Measurements from ENCODE around the gene DMWD.

DMWD gene, protein sequence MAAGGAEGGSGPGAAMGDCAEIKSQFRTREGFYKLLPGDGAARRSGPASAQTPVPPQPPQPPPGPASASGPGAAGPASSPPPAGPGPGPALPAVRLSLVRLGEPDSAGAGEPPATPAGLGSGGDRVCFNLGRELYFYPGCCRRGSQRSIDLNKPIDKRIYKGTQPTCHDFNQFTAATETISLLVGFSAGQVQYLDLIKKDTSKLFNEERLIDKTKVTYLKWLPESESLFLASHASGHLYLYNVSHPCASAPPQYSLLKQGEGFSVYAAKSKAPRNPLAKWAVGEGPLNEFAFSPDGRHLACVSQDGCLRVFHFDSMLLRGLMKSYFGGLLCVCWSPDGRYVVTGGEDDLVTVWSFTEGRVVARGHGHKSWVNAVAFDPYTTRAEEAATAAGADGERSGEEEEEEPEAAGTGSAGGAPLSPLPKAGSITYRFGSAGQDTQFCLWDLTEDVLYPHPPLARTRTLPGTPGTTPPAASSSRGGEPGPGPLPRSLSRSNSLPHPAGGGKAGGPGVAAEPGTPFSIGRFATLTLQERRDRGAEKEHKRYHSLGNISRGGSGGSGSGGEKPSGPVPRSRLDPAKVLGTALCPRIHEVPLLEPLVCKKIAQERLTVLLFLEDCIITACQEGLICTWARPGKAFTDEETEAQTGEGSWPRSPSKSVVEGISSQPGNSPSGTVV

DNA sequence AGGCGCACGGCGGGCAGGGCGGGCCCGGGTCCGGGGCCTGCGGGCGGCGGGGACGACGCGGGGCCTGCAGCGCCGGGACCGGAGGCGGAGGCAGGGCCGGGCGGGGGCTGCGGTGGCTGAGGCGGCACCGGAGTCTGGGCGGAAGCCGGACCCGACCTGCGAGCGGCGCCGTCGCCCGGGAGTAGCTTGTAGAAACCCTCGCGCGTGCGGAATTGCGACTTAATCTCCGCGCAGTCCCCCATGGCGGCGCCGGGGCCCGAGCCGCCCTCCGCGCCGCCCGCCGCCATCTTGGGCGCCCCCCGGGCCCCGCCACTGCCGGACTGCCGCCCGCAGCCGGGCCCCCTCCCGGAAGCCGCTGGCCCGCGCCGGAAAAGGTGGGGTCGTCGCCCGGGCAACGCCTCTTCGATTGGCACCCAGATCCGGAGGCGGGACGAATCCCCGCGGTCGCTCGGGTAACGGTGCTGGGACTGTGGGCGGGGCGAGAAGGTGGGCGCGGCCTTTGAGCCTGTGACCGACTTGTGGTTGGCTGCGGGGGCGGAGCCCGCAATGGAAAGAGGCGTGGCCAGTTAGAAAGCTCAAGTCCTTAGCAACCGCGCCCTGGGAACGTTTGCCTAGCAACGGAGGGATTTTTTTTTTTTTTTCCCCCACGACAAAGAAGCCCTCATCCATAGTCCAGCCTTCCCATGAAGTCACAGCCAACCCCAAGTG, at the start of gene DMWD:
TSS of gene DMWD (minus strand) at position 376 of the 708 bp plus-strand sequence. CDS start at position 287, 89 bp downstream.
- peak; percentile 100 for DNase-seq

DNA sequence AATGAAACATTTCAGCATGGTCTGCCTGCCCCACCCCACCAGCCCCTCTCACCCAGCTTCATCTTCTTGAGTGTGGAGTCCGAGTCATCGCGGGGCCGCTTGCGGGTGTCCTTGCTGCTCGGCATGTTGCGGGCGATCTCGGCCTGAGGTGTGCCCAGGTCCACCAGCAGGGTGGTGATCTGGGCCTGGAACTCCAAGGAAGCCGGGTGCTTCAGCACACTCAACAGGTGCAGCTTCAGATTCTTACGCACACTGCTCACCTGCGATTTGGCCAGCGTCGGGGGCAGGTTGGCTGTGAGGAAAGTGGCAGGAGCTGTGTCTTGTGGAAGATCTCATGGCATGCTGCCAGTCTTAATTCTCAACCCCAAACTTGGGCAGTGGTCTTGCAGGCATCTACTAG, 49.6 kb upstream of the DMWD start:
- no peak for DNase-seq

DNA sequence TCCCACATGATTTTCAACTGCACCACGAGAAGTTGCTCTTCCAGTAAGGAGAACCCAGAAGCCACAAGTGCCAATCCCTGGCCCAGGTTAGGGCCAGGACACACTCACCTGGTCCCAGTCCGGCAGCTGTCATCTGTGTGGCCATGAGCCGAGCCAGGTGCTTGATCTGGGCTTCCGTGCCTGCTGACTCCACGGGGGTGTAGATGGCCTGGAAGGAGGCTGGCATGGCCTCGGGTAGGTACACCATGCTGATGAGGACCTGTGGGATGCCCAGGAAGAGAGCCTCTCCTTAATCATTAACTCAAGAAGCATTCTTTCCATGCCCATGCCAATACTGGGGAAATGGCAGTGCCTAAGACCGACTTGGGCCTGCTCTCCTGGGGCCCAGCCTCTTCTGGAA, 42.3 kb upstream of the DMWD start:
- DNase-seq = no peak

GRCh38 chr19:45828945-45829344, 36.3 kb upstream of the DMWD start:
- no peak for DNase-seq

DNA sequence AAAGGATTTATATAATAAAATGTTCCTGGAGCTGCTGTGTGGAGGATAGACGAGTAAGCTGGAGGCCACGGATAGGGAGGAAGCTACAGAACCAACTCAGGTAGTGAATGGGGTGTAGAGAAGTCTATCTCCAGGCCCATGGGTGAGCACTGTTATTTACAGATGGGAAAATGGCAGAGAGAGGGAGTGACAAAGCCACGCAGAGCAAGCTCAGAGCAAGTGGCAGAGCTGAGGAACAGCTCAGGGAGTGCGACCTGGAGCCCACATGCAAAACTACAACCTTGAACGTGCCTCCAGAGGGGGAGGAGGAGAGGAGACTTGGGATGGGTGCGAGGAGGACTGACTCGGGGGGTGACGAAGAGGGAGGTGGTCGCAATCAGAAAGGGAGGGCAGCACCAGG, 35.9 kb upstream of the DMWD start:
- DNase-seq = no peak

DNA sequence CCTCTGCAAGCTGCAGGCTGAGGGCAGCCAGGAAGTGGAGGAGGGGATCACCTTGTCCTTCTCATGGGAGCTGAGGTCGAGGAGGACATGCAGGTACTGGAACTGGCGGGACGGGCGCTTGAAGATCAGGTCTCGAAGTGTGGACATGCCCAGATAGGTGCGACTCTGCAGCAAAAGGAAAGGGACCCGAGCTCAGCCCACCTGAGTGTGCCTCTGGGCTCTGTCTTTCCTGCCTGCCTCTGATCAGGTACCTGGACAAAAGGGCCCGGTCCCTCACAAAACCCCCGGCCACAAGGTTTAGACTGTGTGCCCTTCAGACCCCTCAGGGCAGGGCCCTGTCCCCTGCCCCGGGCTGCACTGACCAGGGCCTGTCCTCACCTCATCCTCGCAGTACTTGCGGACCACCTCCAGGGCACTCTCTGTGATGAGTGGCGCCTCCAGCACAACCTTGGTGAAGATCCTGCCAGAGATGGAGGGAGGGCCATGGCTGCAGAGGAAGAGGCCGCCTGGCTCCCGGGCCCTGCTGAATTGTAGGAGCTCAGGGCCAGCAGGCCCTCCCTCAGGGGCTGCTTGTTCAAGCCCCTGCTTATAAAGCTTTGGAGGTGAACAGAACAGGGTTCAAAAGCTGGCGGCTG, 34.9 kb upstream of the DMWD start:
- DNase-seq = no peak

- DNase-seq = no peak
Measured at GRCh38 chr19:45826934-45827333, 34.3 kb upstream of the DMWD start.

DNA sequence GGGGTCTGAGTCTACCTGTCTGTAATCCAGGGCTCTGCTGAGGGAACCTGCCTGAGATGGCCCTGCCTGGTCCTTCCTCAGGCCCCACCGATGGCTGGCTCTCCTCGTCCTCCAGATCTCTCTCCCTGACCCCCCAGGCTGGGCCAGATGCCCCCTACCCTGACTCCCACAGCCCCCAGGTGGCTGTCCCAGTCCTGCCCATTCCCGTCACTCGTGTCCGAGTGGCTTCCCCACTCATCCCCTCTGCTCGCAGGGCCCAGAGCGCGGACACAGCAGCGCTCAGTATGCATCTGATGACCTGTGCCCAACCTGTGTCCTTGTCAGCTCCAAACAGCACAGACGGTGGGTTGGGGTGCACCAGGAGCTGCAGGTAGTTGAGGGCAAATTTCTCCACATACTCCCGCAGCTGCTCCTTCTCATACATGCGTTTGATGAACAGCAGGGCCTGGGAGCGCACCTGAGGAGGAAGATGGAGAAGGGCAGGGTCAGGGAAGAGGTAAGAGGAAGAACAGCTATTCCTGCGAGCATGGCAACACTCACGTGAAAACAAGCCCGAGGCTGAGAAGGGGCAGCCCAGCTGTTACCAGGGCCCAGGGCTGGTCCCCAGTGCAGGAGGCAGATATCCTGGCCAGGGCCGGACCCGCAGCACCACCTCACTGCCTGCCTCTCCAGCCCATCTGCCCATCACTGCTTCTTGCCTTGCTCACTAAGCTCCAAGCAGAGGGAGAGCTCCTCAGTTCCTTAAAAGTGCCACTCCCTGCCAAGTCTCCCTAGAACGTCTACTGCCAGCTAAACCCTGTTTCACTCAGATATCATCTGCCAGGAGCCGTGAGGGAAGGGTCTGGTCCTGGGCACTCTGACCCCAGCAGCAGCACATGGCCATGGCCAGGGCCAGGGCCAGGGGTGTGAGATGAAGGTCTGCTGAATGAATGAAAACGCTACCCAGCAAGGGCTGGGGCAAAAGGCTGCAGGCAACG, 33.6 kb upstream of the DMWD start:
- no peak for DNase-seq

GRCh38 chr19:45825263-45825605, 32.6 kb upstream of the DMWD start:
- DNase-seq = no peak

DNA sequence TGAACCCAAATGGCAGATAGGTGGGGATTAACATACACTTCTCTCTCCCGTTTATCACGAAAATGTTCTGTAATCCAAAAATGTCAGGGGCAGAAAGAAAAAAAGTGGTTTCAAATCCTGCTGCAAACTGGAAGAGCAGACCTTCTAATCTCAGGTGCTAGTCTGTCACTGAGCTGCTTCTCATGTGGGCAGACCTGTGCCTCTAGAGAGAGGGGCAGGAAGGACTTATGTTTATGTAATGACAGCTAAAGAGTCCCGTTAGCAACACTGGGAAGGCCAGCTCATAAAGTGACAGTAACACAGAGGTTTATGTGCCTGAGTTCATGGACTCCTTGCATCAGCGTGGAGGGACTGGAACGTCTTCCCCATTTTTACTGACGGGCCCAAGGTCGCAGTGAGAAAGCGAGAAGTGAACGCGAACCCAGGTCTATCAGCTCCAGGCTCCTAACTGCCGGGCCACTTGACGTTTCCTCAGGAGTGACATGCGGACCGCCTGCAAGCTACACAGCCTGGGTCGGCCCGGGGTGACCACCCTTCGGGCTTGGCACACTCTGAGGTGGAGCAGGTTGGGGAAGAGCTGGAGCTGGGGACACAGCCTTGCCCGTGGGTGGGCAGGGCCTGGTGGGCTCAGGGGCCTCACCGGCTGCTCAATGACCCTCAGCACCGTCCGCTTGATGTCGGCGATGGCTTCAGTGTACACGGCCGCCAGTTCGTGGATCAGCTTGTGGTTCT, 32.1 kb upstream of the DMWD start:
- DNase-seq = no peak

DNA sequence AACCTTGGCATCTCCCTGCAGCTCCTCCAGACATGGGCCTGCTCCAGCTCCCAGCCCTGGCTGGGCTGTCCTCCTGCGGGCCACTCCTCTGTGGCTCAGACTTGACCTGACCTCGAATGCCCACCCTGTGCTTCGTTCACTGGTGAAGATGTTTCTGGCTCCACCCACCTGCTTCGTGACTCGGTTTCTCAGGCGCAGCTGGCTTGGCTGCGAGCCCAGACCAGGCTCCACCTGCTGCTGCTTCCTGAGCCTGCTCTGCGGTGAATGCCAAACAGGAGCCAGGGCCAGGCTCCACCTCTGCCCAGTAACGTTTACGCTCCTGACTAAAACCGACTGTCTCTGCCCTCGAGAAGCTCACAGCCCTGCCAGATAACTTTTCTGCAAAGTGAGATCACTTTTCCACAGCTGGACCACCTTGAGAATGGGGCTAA, 31.4 kb upstream of the DMWD start:
- DNase-seq = no peak

- no peak for DNase-seq
Measured at GRCh38 chr19:45823182-45823581, 30.5 kb upstream of the DMWD start.

DNA sequence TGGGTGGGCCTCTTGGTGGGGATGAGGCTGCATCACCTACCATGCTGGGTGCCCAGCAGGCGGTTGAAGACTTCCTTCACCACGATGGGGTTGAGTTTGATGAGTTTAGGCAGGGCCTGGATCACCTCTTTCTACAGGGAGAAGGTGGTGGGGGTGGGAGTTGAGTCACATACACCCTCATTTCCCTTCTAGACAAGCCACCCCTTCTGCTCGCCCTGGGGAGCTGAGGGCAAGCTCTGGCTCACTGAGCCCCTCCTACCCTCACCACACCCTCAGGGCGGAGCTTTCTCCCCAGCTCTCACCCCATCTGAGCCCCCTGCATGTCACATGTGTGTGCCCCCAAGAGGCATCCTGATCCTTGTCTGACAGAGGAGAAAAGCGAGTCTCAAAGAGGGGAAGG, 30.1 kb upstream of the DMWD start:
- no peak for DNase-seq

DNA sequence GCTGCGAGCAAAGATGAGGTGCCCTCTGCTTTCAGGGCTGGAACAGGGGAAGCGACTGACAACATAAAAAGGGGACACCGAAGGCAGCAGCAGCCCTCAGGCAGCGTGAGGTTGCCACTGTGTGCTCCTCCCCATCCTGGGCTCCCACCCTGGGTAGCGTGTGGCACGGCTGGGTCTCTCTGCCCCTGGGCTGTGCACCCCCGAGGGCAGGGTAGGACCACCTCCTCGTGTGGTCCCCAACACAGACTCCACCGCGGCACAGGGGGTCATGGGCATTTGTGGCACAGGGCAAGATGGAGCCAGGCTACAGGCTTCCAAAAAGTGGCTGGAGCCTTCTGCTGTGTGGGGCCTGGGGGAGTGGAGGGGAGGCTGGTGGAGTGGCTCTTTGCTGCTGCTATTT, 28.9 kb upstream of the DMWD start:
- no peak for DNase-seq

DNA sequence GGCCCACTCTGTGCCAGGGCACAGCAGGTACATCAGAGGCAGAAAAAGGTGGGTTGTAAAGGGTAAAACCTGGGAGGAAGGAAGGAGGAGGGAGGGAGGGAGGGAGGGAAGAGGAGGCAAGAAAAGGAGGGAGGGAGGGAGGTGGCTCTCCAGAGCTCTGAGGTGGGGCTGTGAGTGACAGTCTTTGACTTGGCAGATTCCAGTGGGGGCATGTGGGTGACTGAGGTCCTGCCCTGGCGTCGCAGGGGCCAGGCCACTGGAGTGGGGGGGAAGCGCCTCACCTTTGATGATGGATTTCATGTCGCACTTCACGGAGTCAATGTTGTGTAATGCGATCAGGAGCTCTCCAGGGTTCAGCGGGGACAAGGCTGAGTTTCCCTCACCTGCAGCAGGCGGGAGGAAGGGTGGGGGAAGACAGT, 28.5 kb upstream of the DMWD start:
- no peak for DNase-seq

- DNase-seq = no peak
Measured at GRCh38 chr19:45820413-45821102, 27.9 kb upstream of the DMWD start.

DNA sequence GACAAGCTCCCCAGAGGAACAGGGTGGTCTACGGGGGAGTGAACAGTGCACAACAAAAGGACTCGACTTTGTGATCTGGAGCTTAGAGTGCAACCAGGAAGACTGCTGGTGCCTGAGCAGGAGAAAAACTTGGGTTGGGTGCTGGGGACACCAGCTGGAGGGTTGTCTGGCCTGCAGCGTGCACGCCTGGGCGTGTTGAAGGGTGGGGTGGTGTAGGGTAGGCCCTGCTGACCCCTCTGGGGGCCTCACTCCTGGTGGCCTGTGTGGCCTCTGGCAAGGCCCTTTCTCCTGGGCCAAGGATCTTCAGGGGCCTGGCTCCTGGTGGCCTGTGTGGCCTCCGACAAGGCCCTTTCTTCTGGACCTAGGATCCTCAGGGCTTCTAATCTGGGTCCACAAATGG, 27.1 kb upstream of the DMWD start:
- no peak for DNase-seq

GRCh38 chr19:45817725-45818301, 25.2 kb upstream of the DMWD start:
- no peak for DNase-seq

DNA sequence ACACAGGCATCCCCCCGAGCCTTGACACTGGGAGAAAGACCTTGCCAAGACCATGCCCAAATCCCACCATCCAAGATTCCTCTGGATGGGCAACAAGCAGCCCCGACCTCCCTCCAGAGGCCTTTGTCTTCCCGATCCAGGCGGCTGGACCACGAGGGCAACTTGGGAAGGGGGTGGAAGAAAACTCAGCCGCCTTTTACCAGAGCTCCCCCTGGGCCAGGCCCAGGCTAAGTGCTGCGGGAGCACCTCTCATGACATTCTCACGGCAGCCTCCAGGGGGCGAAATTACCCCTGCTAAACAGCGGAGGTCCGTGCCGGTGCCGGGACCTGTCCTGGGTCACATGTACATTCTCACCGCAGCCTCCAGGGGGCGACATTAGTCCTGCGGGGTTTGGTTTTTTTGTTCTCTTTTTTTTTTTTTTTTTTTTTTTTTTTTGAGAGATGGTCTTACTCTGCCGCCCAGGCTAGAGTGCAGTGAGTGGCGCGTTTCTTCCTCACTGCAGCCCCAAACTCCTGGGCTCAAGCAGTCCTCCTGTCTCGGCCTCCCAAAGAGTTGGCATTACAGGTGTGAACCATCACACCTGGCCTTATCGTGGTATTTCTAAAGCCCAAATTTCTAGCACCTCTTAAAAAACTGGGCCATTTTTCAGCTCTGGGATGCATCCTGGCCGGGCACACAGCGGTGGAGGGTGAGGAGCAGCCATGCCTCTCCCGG, 24.5 kb upstream of the DMWD start:
- DNase-seq = peak; percentile 97

Measured in activated CD4-positive, alpha-beta T cell treated with anti-CD3 and anti-CD28 coated beads, Interleukin-10, Interleukin-2, amounts not matched to agents 100 ng/mL and 50 ng/mL, durations not matched to agents 16 hours and 8 hours (primary cell).